ENCODE data around the gene FAM180B. TPM values are rescaled to one million over a fixed set of nuclear protein-coding genes. Genes with fewer than 3 reads are reported as not detected.

FAM180B gene
- total RNA-seq, 2 donors from 2014 or later, result 0.20 TPM; not detected in 1

DNA sequence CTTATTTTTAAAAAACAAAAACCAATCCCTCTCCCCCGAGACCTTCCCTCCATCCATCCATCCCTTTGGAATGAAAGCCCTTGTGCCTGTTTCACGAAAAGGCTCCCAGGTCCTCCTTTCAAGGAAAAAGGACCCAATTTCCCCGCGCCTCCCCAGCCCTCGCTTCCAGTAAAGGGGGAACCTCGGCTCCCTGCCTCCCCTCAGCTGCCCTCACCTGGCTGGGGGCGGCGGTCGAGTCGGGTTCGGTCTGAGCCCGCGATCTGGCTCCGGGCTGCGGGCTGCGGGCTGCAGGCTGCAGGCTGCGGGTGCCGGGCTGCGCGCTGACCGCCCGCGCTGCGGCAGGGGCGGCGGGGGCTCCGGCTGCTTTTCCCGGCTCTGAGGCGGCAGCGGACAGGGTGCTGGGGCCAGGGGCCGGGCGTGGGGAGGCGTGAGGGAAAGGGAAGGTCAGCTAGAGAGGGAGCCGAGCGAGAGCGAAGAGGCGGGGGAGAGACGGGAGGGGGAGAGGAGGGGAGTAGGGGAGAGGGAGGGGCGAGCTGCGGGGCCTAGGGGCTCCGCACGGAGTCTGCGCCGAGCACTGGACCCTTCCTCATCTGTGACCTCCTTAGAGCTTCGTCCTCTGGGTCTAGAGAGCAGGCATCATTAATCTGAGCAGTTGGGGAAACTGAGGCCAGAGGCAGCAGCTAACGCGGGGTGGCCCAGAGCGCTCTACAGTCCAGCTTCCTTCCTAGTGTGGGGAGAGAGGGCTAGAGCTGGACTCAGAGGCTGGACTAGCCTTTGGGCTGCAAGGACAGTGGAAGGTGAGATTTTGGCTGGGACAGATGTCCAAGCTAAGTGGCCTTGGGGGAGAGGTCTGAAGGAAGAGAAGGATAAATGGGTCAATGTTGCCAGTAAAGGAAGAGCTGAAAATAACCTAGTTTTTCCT, 7.7 kb downstream of the FAM180B start, which contains the start of gene C1QTNF4:
TSS of gene C1QTNF4 (minus strand) at position 478 of the 922 bp plus-strand sequence. CDS start 3,601 bp downstream, outside the sequence.
- H3K9ac ChIP-seq (ENCODE audit: extremely low read depth, low read length, poor library complexity, severe bottlenecking), result peak within 1 kb of the TSS; percentile 35

DNA sequence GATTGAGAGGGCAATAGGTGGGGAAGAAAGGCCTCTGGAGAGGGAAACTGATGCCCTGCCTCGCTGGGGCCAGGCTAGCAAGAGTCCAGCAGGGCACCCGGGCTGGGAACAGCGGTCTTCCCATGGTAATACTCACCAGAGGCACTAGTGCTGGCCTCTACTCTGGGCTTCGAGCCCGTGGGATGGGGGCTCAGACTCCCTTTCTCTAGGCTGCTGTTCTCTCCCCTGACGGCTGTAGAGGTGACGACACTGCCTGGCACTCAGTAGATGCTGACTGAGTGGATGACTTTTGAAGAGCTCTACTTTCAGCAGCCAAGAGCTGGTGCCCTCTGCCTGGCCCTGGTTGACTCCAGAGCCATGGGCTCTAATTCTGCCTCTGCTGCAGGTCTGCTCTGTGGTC, 8.6 kb downstream of the FAM180B start:
- TF ChIP-seq, protein P1, sequence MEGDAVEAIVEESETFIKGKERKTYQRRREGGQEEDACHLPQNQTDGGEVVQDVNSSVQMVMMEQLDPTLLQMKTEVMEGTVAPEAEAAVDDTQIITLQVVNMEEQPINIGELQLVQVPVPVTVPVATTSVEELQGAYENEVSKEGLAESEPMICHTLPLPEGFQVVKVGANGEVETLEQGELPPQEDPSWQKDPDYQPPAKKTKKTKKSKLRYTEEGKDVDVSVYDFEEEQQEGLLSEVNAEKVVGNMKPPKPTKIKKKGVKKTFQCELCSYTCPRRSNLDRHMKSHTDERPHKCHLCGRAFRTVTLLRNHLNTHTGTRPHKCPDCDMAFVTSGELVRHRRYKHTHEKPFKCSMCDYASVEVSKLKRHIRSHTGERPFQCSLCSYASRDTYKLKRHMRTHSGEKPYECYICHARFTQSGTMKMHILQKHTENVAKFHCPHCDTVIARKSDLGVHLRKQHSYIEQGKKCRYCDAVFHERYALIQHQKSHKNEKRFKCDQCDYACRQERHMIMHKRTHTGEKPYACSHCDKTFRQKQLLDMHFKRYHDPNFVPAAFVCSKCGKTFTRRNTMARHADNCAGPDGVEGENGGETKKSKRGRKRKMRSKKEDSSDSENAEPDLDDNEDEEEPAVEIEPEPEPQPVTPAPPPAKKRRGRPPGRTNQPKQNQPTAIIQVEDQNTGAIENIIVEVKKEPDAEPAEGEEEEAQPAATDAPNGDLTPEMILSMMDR (conservative IDR thresholded peaks at IDR 0.05), result no peak
- Histone ChIP-seq H3K4me3 (ENCODE audit: low read length) (no peak overlapping the region), H3K9me3 (ENCODE audit: control insufficient read depth, low read length) (no peaks in the 10 kb centered on the region), H3K9ac (ENCODE audit: extremely low read depth, low read length, poor library complexity, severe bottlenecking) (no peak overlapping the region), H3K27me3 (ENCODE audit: control insufficient read depth, insufficient read depth, low read length, poor library complexity, severe bottlenecking) (peaks cover 30% of the 10 kb centered on the region), H3K27ac (ENCODE audit: low read depth, low read length) (no peak overlapping the region), H3K36me3 (ENCODE audit: control insufficient read depth, insufficient read depth, low read length) (no peaks in the 10 kb centered on the region), H3K4me1 (ENCODE audit: control insufficient read depth, insufficient read depth, low read length) (peaks cover 8% of the 10 kb centered on the region)
- Mint-ChIP-seq H3K27ac (no peak overlapping the region), H3K9me3 (no peaks in the 10 kb centered on the region), H3K4me1 (peaks cover 20% of the 10 kb centered on the region), H3K4me3 (peak overlapping the region; percentile 64), H3K36me3 (ENCODE audit: low read depth) (no peaks in the 10 kb centered on the region), H3K27me3 (ENCODE audit: insufficient read depth) (peaks cover 47% of the 10 kb centered on the region)
- no peak for DNase-seq
- WGBS, 2 experiments (ENCODE audit: insufficient coverage in 1 of 2, insufficient read length in 1 of 2), result 79 to 80% methylated on average over 5 to 7 of the region's 7 CpGs

More for the DNA sequence above, 7.7 kb downstream of the FAM180B start, which contains the start of gene C1QTNF4:
- Mint-ChIP-seq H3K36me3 (ENCODE audit: low read depth) (no peaks in the 10 kb centered on the region), H3K9me3 (no peaks in the 10 kb centered on the region), H3K4me1 (peaks cover 11% of the 10 kb centered on the region), H3K27me3 (ENCODE audit: insufficient read depth) (peaks cover 47% of the 10 kb centered on the region), H3K4me3 (peak within 1 kb of the TSS; percentile 64), H3K27ac (no peak within 1 kb of the TSS)
- Histone ChIP-seq H3K4me1 (ENCODE audit: control insufficient read depth, insufficient read depth, low read length) (peaks cover 3% of the 10 kb centered on the region), H3K36me3 (ENCODE audit: control insufficient read depth, insufficient read depth, low read length) (no peaks in the 10 kb centered on the region), H3K4me3 (ENCODE audit: low read length) (peak within 1 kb of the TSS; percentile 82), H3K9me3 (ENCODE audit: control insufficient read depth, low read length) (no peaks in the 10 kb centered on the region), H3K27me3 (ENCODE audit: control insufficient read depth, insufficient read depth, low read length, poor library complexity, severe bottlenecking) (peaks cover 30% of the 10 kb centered on the region), H3K27ac (ENCODE audit: low read depth, low read length) (no peak within 1 kb of the TSS)
- TF ChIP-seq, protein P1 (conservative IDR thresholded peaks at IDR 0.05), result no peak
- peak; percentile 78 for DNase-seq
- 4 to 12% methylated on average over 9 to 48 of the region's 48 CpGs for WGBS, 2 experiments (ENCODE audit: insufficient coverage in 1 of 2, insufficient read length in 1 of 2)

DNA sequence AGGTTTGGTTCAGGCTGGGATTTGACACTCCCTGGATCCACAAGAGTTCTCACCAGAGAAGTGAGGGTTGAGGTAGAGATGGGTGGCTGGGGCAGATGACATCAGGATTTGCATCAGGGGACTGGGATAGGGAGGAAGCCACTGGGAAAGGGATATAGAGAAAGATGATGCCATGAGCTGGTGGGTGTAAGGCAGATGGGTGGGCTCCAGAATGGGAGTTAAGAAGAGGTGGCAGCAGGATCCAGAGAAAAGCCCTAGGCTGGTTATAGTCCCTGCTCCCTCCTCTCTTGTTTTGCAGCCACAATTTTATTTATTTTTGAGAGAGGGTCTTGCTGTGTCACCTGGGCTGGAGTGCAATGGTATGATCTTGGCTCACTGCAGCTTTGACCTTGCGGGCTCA, 9.5 kb downstream of the FAM180B start:
- Histone ChIP-seq H3K36me3 (ENCODE audit: control insufficient read depth, insufficient read depth, low read length) (no peaks in the 10 kb centered on the region), H3K9me3 (ENCODE audit: control insufficient read depth, low read length) (no peaks in the 10 kb centered on the region), H3K27ac (ENCODE audit: low read depth, low read length) (no peak overlapping the region), H3K27me3 (ENCODE audit: control insufficient read depth, insufficient read depth, low read length, poor library complexity, severe bottlenecking) (peaks cover 30% of the 10 kb centered on the region), H3K4me3 (ENCODE audit: low read length) (no peak overlapping the region), H3K4me1 (ENCODE audit: control insufficient read depth, insufficient read depth, low read length) (peaks cover 9% of the 10 kb centered on the region), H3K9ac (ENCODE audit: extremely low read depth, low read length, poor library complexity, severe bottlenecking) (no peak overlapping the region)
- TF ChIP-seq, protein P1 (conservative IDR thresholded peaks at IDR 0.05), result no peak
- H3K9me3 Mint-ChIP-seq, result no peaks in the 10 kb centered on the region
- peaks cover 47% of the 10 kb centered on the region for H3K27me3 Mint-ChIP-seq (ENCODE audit: insufficient read depth)
- peaks cover 21% of the 10 kb centered on the region for H3K4me1 Mint-ChIP-seq
- no peak overlapping the region for H3K4me3 Mint-ChIP-seq
- no peak for DNase-seq
- H3K36me3 Mint-ChIP-seq (ENCODE audit: low read depth), result no peaks in the 10 kb centered on the region
- 100% methylated on average over 1 of the region's 1 CpG for WGBS, 2 experiments (ENCODE audit: insufficient coverage in 1 of 2, insufficient read length in 1 of 2)
- H3K27ac Mint-ChIP-seq, result no peak overlapping the region

Data from endodermal cell (in vitro differentiated cells).